ENCODE results near the gene OR2V2.

- no peak for TF ChIP-seq CTCF (IDR thresholded peaks at IDR 0.05; ENCODE audit: insufficient read depth, low read depth, low read length)
- TF ChIP-seq EZH2 (IDR thresholded peaks at IDR 0.05; ENCODE audit: insufficient read depth, low read length): no peak
Measured at GRCh38 chr5:181149806-181150733, 2.7 kb downstream of the OR2V2 start.
